UCSD-AML1 (cell line): ENCODE measurements around the gene POGK.
"Not testable (repeated sequence)": the region's sequence is repeated elsewhere in the genome, so short reads cannot be mapped to it uniquely, and the experiment has no call there.

Experiments
- DNase-seq: peaks from one replicate; lab custom pipeline; 2025; ENCODE audit not compliant: unreplicated experiment; lab: John Stamatoyannopoulos, UW

POGK gene

DNA sequence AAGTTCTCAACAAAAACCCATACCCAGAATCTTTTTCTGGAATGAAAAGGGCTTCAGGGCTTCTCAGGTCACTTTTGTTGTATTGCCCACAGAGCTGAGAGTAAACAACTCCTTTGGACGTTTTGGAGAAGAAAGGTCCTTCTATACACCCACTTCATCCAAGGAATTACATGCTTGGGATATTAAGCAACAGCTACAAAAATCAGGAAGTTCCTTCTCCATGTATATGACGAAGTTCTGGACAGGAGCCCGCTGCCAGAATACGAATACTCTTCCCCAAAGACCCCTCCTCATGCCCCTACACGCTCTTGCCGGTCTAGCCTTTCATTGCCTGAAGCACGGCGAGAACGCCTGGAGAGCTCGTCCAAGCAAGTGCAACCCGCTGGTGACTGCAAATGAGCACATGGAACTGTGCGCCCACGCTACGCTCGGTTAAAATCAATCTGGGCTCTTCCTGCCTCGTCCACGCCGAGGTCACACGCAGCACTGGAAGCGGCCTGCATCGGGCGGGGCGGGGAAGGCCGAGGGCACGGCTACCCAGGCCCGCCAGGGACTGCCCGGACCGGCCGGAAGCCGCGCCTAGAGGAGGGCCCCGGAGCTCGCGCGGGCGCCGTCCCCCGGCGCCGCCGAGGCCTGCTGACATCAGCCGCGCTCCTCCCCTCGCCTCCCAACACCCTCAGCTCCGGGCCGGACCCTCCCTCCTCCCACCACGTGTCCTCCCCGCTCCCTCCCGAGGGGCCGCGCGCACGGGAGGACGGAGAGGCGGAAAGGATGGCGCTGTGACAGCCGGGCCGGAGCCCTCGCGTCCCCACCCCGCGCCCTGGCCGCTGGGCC is at the start of gene POGK:
Gene POGK, plus strand, starts transcription at position 710 of the 834 bp plus-strand sequence. CDS start 1,482 bp downstream, outside the sequence.
- peak; percentile 90 for DNase-seq

- DNase-seq = no peak
Observed at GRCh38 chr1:166796620-166797236, 42.5 kb upstream of the POGK start.

DNA sequence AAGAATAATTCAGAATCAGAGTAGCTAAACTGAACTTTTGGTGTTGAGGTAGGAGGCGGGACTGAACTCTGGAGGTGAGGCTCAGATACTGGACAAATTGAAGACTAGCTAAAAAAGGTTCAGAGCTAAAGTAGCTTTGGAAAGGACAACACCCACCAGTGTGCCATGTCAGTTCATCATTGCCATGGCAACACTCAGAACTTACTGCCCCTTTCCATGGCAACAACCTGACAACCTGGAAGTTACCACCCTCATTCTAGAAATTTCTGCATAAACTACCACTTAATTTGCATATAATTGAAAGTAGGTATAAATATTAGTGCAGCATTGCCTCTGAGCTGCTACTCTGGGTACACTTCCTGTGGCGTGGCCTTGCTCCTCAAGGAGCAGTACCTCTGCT is 30.3 kb upstream of the POGK start:
- DNase-seq = no peak

GRCh38 chr1:166811691-166812090 is 27.6 kb upstream of the POGK start:
- DNase-seq = no peak

DNA sequence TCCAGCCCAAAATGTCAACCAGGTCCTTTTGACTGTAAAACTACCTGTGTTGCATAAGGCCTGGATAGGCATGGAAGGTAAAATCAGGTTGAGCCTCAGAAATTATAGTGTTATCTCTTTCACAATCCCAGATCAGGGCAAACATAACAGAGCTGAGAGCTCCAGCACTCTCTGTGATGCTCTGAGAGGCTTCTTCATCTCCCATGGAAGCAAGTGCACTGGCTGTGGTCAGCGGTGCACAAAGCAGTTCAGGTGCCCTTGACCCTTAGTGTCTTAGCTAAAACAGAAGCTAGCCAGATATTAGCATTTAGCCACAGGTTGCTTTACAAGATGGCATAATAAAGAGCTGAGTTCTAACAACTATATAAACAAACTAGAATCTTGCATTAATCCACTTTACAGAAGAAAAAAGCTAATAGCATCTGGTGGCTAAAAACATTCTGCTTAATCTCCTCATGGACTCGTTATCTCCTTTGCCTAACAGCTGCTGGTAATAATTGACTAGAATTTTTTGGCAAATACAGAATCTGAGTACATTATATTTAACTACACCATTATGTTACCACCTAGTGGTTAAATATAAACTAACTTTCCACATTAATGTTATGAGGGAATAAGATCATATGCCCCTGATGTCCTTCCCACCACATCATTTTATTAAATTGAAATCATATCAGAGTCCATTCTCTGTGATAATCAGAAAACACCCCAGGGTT is 25.6 kb upstream of the POGK start:
- no peak for DNase-seq

GRCh38 chr1:166814611-166815010 is 24.7 kb upstream of the POGK start:
- no peak for DNase-seq

GRCh38 chr1:166819974-166820373 is 19.3 kb upstream of the POGK start:
- no peak for DNase-seq

DNA sequence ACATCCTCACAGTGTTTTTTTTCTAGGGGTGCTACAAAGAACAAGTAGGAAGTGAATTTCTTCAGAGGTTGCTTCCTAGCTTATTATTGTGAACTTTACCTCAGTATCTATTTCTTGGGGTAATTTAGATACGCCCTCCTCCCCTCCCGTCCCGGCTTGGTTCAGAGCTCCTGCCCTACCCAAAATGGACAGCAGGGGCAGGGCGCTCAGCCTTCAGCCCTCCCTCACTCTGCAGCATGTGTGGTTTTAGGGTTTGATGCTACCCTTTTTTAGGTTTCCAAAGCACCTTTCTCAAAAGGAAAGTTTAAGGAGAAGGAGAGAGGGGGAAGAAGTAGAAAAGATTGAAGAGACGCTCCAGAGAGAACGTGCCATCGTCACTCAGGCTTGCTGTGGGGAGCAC is 16.9 kb upstream of the POGK start:
- no peak for DNase-seq

- no peak for DNase-seq
Observed at GRCh38 chr1:166827426-166827825, 11.8 kb upstream of the POGK start.

DNA sequence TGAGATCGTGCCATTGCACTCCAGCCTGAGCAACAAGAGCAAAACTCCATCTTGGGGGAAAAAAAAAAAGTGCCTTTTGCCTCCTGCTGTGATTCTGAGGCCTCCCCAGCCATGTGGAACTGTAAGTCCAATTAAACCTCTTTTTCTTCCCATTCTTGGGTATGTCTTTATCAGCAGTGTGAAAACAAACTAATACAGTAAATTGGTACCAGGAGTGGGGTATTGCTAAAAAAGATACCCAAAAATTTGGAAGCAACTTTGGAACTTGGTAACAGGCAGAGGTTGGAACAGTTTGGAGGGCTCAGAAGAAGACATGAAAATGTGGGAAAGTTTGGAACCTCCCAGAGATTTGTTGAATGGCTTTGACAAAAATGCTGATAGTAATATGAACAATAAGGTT is 9.5 kb upstream of the POGK start:
- DNase-seq = not testable (repeated sequence)

DNA sequence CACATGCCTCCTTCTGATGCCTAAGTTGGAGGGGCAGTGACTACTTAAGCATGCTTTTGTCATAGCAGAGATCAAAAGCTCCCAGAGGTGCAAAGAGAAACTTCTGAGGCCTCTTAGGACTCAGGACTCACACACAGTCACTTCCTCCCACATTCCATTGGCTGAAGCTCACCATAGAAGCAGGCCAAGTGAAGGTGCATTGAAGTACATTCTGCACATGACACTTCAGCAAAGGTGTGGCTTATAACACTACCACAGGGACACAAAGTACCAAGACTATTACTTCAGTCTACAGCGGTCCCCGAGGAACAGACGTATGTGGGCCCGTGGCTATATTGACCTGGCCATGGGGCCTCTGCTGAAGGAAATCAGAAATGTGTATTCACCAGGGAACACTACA is 2.5 kb upstream of the POGK start:
- DNase-seq = no peak

- DNase-seq = peak; percentile 60
Observed at GRCh38 chr1:166839600-166840308, 479 bp downstream of the POGK start.

DNA sequence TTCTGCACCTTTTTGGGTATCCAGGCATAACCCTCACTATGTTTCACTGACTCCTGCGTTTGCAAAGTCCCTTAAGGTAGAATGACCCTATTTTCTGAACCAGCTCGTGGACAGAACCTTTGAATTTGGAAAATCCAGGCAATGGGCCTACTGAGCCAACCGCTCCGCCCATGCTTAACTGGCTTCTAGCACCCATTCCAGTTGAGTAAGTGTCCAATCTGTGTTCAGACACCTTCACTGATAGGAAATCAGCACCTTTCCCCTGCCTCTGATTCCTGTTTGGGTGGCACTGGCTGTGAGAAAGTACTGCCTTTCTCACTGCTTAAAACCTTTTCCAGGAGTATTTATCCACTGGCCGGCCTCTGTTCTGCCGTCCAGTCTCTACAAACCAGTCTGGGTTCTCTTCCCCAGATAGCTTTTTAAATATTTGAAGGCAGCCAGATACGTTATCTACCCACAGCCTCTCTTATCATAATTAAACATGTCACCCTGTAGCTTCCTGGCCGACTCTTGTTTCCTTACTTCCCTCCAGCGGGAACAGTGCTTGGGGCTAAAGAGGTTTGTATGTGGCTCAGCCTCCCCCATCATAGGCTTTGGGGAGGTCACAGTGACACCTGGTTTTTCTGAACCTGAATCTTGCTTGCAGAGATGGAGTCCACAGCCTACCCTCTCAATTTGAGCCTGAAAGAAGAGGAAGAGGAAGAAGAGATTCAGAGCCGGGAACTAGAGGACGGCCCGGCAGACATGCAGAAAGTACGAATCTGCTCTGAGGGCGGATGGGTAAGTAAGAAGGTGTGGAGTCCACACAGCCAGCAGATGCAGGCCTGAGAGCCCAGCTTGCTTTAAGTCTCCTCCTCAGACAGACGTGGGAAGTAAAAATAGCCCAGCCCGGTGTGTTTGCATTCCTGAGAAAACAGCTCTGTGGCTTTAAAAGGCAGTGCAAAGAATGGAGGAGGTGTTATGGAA is 1.3 kb downstream of the POGK start:
- DNase-seq = peak; percentile 31

- DNase-seq = no peak
Observed at GRCh38 chr1:166843322-166843721, 4.0 kb downstream of the POGK start.

- no peak for DNase-seq
Observed at GRCh38 chr1:166843769-166844596, 4.7 kb downstream of the POGK start.

GRCh38 chr1:166844791-166845190 is 5.5 kb downstream of the POGK start:
- DNase-seq = no peak

DNA sequence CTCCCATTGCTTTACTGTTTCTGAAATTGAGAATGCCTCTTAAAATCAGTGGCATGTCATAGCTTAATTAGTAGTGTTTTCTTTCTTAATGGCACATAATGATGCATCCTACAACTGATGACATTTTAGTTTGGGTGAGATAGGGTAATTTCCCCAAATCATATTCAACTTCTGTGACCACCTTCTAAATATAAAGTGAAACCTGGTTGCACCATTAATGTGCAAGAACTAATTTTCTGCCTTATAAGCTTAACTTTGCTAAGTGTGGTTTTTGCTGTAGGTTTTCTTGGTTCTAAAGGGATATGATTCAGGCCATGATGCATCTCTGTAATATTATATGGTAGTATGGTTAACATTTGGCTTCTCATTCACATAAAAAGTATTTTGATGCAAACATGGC is 8.9 kb downstream of the POGK start:
- no peak for DNase-seq

DNA sequence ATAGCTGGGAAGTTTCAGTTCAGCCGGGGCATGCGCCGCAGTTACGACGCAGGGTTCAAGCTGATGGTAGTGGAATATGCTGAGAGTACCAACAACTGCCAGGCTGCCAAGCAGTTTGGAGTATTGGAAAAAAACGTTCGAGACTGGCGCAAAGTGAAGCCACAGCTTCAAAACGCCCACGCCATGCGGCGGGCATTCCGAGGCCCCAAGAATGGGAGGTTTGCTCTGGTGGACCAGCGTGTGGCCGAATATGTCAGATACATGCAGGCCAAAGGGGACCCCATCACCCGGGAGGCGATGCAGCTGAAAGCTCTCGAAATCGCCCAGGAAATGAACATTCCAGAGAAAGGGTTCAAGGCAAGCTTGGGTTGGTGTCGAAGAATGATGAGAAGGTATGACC is 9.9 kb downstream of the POGK start:
- no peak for DNase-seq

DNA sequence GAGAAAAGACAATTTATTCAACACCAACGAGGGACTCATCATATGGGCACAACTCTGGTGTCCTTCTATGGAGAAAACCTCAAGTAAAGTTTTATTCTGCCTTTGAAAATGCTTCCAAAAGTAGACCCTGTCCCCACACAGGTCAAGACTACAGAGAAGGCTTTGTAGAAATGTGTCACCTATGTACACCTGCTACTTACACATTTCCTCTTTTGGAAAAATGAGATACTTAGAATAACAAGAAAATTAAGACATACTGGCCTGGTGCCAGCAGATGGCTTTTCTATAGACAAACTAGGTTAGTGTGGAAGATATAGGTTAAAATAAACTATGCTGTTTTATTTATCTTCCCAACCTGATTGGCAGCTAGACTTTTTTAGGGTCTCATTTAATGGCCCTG is 13.6 kb downstream of the POGK start:
- DNase-seq = no peak
